Kidney epithelial cell (primary cell): ENCODE data around the gene EFS. TPM values are rescaled to one million over a fixed set of nuclear protein-coding genes. Genes with fewer than 3 reads are reported as not detected.

Experiments
- DNase-seq: peaks from one replicate; pipeline ENCODE4 v3.0.0-alpha.2; 2010; ENCODE audit warnings: low read depth
- H3K27me3 ChIP-seq: 2 replicates; pipeline ENCODE4 v1.6.0; 2011; ENCODE audit warnings: low read length; ENCODE audit not compliant: control insufficient read depth, insufficient read depth
- H3K36me3 ChIP-seq: 2 replicates; pipeline ENCODE4 v1.5.1; 2011; ENCODE audit warnings: low read length; ENCODE audit not compliant: control insufficient read depth, insufficient read depth
- H3K4me3 ChIP-seq: 2 replicates; pipeline ENCODE4 v1.5.1; 2011; ENCODE audit warnings: low read depth, mild to moderate bottlenecking, control low read depth, low read length
- total RNA-seq: library from RNA; depleted of rRNA; stranded (reverse); fragments of >200 nt; gene quantifications from 2 replicates; pipeline ENCODE4 v1.2.3, GENCODE V29; 2015
- TF ChIP-seq, protein P1 (sequence below): IDR thresholded peaks from 2 replicates; pipeline ENCODE4 v1.5.1; 2011; ENCODE audit warnings: mild to moderate bottlenecking, moderate library complexity, low read length, control low read depth, inconsistent platforms; ENCODE audit not compliant: insufficient read depth, poor library complexity, severe bottlenecking

EFS gene
- total RNA-seq, 1 donor from 2014 or later = 10.8 TPM

DNA sequence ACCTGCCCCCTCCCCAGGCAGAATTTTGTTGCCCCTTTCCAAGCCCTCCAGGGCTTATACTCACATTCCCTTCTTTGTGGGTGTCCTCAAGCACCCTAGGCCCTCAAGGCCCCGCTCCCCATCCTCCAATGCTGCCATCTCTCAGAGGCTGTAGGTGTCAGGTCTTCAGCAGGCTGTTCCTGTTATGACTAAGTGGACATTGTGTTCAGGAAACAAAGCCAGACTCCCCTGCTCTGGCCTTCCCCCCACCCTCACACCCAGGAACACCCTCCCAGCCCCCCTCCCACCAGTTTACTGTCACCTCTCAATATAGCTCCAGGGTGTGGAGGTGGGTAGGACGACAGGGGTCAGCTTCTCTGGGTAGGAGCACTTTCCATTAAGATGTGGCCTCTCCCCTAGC is 44.5 kb upstream of the EFS start:
- TF ChIP-seq, protein P1, sequence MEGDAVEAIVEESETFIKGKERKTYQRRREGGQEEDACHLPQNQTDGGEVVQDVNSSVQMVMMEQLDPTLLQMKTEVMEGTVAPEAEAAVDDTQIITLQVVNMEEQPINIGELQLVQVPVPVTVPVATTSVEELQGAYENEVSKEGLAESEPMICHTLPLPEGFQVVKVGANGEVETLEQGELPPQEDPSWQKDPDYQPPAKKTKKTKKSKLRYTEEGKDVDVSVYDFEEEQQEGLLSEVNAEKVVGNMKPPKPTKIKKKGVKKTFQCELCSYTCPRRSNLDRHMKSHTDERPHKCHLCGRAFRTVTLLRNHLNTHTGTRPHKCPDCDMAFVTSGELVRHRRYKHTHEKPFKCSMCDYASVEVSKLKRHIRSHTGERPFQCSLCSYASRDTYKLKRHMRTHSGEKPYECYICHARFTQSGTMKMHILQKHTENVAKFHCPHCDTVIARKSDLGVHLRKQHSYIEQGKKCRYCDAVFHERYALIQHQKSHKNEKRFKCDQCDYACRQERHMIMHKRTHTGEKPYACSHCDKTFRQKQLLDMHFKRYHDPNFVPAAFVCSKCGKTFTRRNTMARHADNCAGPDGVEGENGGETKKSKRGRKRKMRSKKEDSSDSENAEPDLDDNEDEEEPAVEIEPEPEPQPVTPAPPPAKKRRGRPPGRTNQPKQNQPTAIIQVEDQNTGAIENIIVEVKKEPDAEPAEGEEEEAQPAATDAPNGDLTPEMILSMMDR = no peak
- H3K4me3 ChIP-seq = no peak overlapping the region
- H3K36me3 ChIP-seq = no peaks in the 10 kb centered on the region
- DNase-seq = no peak
- H3K27me3 ChIP-seq = peaks cover 4% of the 10 kb centered on the region

DNA sequence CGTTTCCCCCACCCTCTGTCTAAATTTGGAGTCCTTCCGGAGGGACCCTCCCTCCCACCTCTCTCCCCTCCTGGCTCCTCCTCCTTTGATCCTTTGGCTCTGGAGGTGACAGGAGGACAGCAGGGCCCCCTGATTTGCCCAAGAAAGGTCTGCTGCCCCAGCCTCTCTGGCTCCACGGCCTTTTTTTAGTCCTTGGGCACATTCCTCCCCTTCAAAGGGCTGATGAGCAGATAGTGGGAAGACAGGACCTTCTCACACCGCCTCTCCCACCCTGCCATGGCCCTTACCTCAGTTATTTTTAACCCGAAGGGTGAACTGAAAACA is 43.3 kb upstream of the EFS start:
- Histone ChIP-seq H3K4me3 (no peak overlapping the region), H3K36me3 (no peaks in the 10 kb centered on the region), H3K27me3 (peaks cover 4% of the 10 kb centered on the region)
- TF ChIP-seq, protein P1 = no peak
- DNase-seq = no peak

DNA sequence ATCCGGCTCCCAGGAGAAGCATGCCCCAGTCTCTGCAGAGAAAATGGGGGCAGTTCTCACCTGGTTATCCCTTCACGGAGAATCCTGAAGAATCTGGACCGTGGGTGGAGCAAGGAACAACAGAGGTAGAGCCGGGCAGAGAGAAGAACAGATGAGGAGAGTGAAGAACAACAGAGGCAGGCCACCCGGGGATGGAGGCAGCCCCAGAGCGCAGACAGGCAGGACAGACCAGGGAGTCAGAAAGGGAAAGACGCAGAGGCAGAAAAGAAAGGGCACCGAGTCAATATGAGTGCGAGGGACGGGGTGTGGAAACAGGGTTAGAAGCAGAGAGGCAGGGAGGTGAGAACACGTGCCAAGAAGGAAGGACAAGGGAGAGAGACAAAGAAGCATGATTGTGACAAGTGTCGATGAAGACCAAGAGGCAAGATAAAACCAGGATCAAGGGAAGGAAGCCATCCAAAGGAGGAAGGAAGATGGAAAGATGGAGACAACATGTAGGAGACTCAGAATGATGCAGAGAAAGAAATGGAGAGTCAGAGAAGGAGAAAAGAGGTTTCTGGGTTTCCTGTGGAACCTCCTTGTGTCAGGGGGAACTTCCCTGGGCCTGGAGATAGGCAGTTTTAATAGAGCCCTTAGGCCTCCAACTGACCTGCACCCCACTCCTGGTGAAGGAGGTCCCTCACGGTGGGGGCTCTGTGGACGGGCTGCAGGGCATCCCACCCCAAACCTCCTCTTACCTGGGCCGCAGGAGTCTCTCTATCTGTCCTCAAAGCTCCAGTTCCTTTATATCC is 42.7 kb upstream of the EFS start, which contains the start of gene MYH6:
Gene MYH6, minus strand, starts transcription at position 758 of the 791 bp plus-strand sequence. CDS start 1,050 bp downstream, outside the sequence.
- DNase-seq = no peak
- H3K4me3 ChIP-seq = no peak within 1 kb of the TSS
- H3K36me3 ChIP-seq = no peaks in the 10 kb centered on the region
- peaks cover 4% of the 10 kb centered on the region for H3K27me3 ChIP-seq
- TF ChIP-seq, protein P1 = no peak

DNA sequence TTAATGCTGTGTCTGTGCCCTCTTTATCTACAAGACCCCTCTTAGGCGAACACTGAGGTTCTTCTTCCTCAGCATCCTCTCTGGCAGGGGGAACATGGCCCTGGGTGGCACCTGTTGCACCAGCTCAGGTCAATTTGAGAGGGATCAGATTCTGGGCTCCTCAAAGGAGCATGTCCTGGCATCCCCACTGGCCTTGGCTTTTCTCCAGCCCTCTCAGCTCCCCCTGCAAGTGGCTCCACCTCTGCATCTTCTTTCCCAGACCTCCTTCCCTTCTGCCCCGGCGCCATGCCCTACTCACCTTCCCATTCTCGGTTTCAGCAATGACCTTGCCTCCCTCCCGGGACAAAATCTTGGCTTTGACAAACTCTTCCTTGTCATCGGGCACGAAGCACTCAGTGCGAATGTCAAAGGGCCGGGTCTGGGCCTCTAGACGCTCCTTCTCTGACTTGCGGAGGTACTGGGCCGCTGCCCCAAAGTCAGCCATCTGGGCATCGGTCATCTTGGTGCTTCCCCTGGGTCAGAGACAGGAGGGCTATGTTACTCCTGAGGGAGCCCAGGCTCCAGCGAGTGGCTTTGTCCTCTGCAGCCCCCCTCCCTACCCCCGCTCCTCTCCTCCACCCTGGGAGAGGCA is 41.9 kb upstream of the EFS start:
- TF ChIP-seq, protein P1 = no peak
- no peak overlapping the region for H3K4me3 ChIP-seq
- no peak for DNase-seq
- no peaks in the 10 kb centered on the region for H3K36me3 ChIP-seq
- peaks cover 6% of the 10 kb centered on the region for H3K27me3 ChIP-seq

DNA sequence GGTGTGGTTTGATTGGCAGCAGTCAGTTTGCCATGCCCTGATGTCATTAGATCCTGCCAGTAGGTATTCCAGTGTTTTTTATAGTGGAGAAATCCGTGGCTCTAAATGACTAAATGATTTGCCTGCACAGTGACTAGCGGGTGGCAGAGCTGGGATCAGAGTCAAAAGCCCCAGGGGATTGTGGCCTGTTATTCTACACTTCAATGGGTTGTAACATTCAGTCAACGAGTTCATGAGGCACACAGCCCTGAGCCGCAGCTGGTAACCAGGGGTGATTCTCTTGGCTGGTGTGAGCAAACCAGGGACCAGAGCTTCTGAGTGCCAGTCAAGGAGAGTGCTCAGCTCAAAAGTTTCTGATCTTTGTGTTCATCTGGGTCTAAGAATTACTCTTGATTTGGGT is 41.3 kb upstream of the EFS start:
- H3K27me3 ChIP-seq = peaks cover 6% of the 10 kb centered on the region
- no peaks in the 10 kb centered on the region for H3K36me3 ChIP-seq
- DNase-seq = no peak
- no peak overlapping the region for H3K4me3 ChIP-seq
- TF ChIP-seq, protein P1 = no peak

DNA sequence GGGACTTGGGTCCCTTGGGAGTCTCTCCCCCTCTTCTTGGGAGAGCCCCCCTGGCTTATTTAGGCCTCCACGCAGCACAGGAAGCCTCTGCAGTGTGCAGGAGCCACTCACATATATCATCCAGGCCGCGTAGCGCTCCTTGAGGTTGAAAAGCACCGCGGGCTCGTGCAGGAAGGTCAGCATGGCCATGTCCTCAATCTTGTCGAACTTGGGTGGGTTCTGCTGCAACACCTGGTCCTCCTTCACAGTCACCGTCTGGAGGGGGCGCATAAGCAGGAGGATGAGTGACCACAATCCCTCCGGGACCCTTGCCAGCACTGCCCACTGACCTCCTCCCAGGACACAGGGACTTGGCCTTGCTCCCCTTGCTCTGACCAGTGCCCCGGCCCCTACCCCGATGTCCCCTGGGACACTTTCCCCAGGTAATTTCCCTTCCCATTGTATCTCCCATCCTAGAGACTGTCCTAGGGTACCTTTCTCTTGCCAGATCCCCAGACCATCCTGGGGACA is 40.6 kb upstream of the EFS start:
- no peaks in the 10 kb centered on the region for H3K36me3 ChIP-seq
- H3K27me3 ChIP-seq = peaks cover 6% of the 10 kb centered on the region
- DNase-seq = no peak
- TF ChIP-seq, protein P1 = no peak
- H3K4me3 ChIP-seq = no peak overlapping the region
